Right lobe of liver (tissue), 6 donors: ENCODE measurements around the gene ASH1L. TPM values are rescaled to one million over a fixed set of nuclear protein-coding genes. Genes with fewer than 3 reads are reported as not detected.

Experiments used
- ATAC-seq, 4 donors: fragments of 200-7000 bp; cut with Tn5 transposase; one replicate each; pipeline ENCODE4 v1.9.1; 2020; ENCODE audit warnings: mild to moderate bottlenecking in 4 of 4, moderate library complexity in 4 of 4
- DNase-seq, 3 donors: peaks; one replicate each; pipeline ENCODE4 v3.0.0-alpha.2; 2020
- H3K27ac ChIP-seq, 3 donors: fragments of 200-600 bp; one replicate each; pipeline ENCODE4 v1.8.0; 2022
- H3K27me3 ChIP-seq, 2 donors: fragments of 200-600 bp; one replicate each; pipeline ENCODE4 v1.8.0; 2022
- H3K36me3 ChIP-seq, 4 donors: fragments of 200-600 bp; sonication (generic) in 1 of 4; one replicate each; pipeline versions ENCODE4 v1.5.1 to v1.8.0; 2017 to 2022; ENCODE audit warnings: control low read depth in 1 of 4
- H3K4me1 ChIP-seq, 4 donors: fragments of 200-600 bp; sonication (generic) in 1 of 4; one replicate each; pipeline versions ENCODE4 v1.5.1 to v1.8.0; 2017 to 2022; ENCODE audit warnings: control low read depth in 1 of 4
- H3K4me3 ChIP-seq, 3 donors: fragments of 200-600 bp; one replicate each; pipeline ENCODE4 v1.8.0; 2022
- H3K9me3 ChIP-seq, 4 donors: fragments of 200-600 bp; sonication (generic) in 1 of 4; one replicate each; pipeline versions ENCODE4 v1.5.1 to v1.8.0; 2017 to 2022; ENCODE audit warnings: control low read depth in 1 of 4
- POLR2A ChIP-seq: fragments of 450-650 bp; IDR thresholded peaks from one replicate; pipeline ENCODE4 v1.6.1; 2017; ENCODE audit warnings: antibody characterized with exemption, mild to moderate bottlenecking
- WGBS: methylation state at CpG from one replicate; pipeline ENCODE4 v1.1.6; 2018; ENCODE audit warnings: low coverage, low lambda C conversion rate; ENCODE audit not compliant: insufficient coverage; ENCODE audit errors: missing lambda C conversion rate; 5-methylcytosine and 5-hydroxymethylcytosine counted together
- intact Hi-C, 2 donors: fragments of 100-400 bp; cut with DNase I; formaldehyde crosslinking; loops; one replicate each; pipeline versions ENCODE4 v1.11.2 to v1.14.1; 2022
- total RNA-seq, 6 experiments: library from RNA; depleted of rRNA in 2 of 6; stranded (reverse); fragments of >200 nt in 2 of 6; fragmentation: NEBNext Ultra II Directional in 3 of 6; extraction: Animal tissue kit (Norgen Biotek cat#: 25700) in 3 of 6; gene quantifications; one replicate each; pipeline versions ENCODE4 v1.1.0 to v1.2.4, GENCODE V29; 2016 to 2023
- TF ChIP-seq, protein P1 (sequence below), 4 donors: fragments of 200-600 bp in 3 of 4; fragments of 450-650 bp in 1 of 4; IDR thresholded peaks; one replicate each; pipeline versions ENCODE4 v1.5.1 to v1.8.0; 2016 to 2022; ENCODE audit warnings: antibody characterized with exemption in 4 of 4, mild to moderate bottlenecking in 2 of 4
- donor health status: DM: no; HTN: yes; CAD: no.
- donor health status: DM: no; HTN: no; CAD: no.
- donor health status: DM: no; HTN: no; CAD: no.
- donor health status: DM: no; HTN: yes; CAD: no.
- donor health status: DM: no; HTN: yes; CAD: no.

The ASH1L gene
- total RNA-seq, 6 experiments from 2014 or later, result 13.9 to 24.3 (median 17.6) TPM

DNA sequence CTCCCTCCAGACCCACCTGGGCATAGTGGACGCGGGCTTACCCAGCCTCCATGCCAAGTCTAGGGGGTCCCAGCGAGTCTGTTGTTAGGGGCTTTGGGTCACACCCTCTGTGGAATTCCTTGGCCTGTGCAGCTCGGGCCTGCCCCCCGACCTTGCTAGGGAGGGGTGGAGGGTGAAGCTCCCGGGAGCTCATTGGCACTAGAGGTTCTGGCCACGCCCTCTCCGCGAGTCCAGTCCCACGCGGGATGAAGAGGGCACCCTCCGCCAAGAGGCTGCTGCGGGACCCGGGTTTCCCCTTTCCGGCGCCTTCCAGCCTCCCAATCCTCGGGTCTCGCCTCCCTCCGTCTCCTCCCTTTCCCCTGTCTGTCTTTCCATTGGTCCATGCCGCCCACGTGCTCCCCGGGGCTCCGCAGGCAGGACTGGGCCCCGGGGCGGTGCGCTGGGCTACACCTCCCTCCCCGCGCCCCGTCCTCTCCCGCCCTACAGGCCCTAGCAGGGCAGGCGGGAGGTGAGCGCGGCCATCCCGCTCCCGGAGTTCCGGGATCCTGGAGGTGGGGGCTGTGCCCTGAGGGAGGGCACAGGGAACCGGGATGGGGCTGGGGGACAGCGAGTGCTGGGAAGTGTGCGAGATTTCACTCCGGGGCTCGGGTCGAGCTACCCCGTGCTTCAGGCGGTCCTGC is 238.4 kb downstream of the ASH1L start:
- 1% methylated on average over 17 of the region's 44 CpGs for WGBS
- H3K36me3 ChIP-seq, result peaks cover 0 to 5% (median 0%) of the 10 kb centered on the region in 4 donors
- H3K9me3 ChIP-seq, result no peaks in the 10 kb centered on the region
- H3K27me3 ChIP-seq, result no peaks in the 10 kb centered on the region
- ATAC-seq (peak; percentile 84 to 93 (median 88)), DNase-seq (peak; percentile 98 to 99 (median 98))
- peak overlapping the region; percentile 73 to 93 (median 87) for H3K4me3 ChIP-seq
- TF ChIP-seq, protein P1, sequence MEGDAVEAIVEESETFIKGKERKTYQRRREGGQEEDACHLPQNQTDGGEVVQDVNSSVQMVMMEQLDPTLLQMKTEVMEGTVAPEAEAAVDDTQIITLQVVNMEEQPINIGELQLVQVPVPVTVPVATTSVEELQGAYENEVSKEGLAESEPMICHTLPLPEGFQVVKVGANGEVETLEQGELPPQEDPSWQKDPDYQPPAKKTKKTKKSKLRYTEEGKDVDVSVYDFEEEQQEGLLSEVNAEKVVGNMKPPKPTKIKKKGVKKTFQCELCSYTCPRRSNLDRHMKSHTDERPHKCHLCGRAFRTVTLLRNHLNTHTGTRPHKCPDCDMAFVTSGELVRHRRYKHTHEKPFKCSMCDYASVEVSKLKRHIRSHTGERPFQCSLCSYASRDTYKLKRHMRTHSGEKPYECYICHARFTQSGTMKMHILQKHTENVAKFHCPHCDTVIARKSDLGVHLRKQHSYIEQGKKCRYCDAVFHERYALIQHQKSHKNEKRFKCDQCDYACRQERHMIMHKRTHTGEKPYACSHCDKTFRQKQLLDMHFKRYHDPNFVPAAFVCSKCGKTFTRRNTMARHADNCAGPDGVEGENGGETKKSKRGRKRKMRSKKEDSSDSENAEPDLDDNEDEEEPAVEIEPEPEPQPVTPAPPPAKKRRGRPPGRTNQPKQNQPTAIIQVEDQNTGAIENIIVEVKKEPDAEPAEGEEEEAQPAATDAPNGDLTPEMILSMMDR (IDR thresholded peaks at IDR 0.05), result no peak
- TF ChIP-seq POLR2A, result peak; percentile 66
- peaks cover 0 to 14% (median 1%) of the 10 kb centered on the region in 4 donors for H3K4me1 ChIP-seq
- intact Hi-C loops, result loop anchor here (5.0 kb wide), 1 partner anchor 47 kb away; the partner anchor contains the start of gene HCN3 (in 2 of the 2)
- peak overlapping the region; percentile 79 to 94 (median 84) for H3K27ac ChIP-seq

DNA sequence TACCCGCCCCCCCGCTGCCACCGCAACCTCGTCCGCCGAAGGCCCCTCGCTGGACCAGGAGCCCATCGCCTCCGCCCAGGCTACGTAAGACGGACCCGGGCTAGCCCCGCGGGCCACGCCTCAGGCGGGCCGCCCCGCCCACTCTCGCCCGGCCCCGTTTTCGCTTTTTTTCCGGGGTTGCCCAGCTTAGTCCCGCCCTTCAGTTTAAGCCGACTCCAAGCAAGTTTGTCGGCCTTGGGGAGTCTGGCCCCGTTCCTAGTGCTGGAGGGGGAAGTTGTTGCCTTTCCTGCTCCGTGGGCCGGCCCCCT is 238.9 kb downstream of the ASH1L start:
- ATAC-seq (peak; percentile 67 to 78 (median 72)), DNase-seq (peak; percentile 90 to 93 (median 92))
- Histone ChIP-seq H3K9me3 (no peaks in the 10 kb centered on the region), H3K36me3 (peaks cover 0 to 10% (median 0%) of the 10 kb centered on the region in 4 donors), H3K27me3 (no peaks in the 10 kb centered on the region), H3K27ac (peak overlapping the region; percentile 79 to 94 (median 84)), H3K4me1 (peaks cover 0 to 14% (median 1%) of the 10 kb centered on the region in 4 donors), H3K4me3 (peak overlapping the region; percentile 73 to 93 (median 87))
- TF ChIP-seq POLR2A, result no peak
- TF ChIP-seq, protein P1 (IDR thresholded peaks at IDR 0.05), result no peak
- intact Hi-C loops, result loop anchor here (5.0 kb wide), 1 partner anchor 46 kb away; the partner anchor contains the start of gene HCN3 (in 2 of the 2)
- WGBS, result 0% methylated on average over 7 of the region's 29 CpGs

DNA sequence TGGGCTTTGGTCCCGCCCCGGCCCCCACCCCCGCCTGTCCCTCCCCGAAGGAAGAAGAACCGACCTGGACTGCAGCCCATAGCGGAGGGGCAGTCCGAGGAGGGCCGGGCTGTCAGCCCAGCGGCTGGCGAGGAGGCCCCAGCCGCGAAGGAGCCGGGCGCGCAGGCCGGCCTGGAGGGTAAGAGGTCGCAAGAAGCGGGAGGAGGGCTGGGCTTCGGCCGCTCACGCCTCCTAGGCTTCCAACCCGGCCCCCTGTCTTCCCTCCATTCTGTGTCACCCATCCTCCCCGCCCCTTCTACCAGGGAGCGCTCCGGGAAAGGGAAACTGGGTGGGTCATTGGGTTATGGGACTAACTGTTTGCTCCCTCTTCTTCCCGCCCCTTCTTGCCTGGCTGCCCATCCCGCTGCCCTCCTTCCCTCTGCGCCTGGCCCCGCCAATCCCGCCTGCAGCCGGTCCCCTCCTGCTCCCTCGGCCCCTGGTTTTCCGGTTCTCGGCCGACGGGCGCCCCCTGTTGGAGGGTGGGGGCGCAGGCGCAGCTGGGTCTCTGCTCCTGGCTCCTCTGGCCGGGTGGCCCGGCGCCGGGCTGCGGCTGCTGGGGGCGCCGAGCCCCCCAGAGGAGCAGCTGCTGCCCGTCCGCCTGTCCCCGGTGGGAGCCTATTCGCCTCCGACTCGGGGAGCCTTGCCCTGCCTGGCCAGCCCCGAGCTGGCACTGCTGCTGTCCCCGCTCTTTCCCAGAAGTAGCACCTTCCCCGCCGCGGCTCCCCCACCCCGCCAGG is 239.5 kb downstream of the ASH1L start:
- TF ChIP-seq POLR2A, result no peak
- TF ChIP-seq, protein P1 (IDR thresholded peaks at IDR 0.05), result peak; percentile 95 to 99 (median 98)
- peaks cover 0 to 14% (median 1%) of the 10 kb centered on the region in 4 donors for H3K4me1 ChIP-seq
- WGBS, result 0% methylated on average over 13 of the region's 58 CpGs
- intact Hi-C loops, result loop anchor here (5.0 kb wide), 1 partner anchor 46 kb away; the partner anchor contains the start of gene HCN3 (in 2 of the 2)
- no peaks in the 10 kb centered on the region for H3K27me3 ChIP-seq
- H3K36me3 ChIP-seq, result peaks cover 0 to 14% (median 0%) of the 10 kb centered on the region in 4 donors
- ATAC-seq (peak; percentile 57 to 68 (median 61)), DNase-seq (peak; percentile 88 to 90 (median 90))
- no peaks in the 10 kb centered on the region for H3K9me3 ChIP-seq
- peak overlapping the region; percentile 73 to 93 (median 87) for H3K4me3 ChIP-seq
- H3K27ac ChIP-seq, result peak overlapping the region; percentile 79 to 94 (median 84)

DNA sequence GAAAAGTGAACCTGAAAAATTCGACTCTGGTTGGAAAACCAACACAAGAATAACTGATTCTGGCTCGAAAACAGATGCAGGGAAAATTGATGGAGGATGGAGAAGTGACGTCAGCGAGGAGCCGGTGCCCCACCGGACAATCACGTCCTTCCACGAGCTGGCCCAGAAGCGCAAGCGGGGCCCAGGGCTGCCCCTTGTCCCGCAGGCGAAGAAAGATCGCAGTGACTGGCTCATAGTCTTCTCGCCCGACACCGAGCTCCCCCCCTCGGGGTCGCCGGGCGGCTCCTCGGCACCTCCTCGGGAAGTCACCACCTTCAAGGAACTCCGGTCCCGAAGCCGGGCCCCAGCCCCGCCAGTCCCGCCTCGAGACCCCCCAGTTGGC is 240.0 kb downstream of the ASH1L start:
- H3K9me3 ChIP-seq, result no peaks in the 10 kb centered on the region
- H3K36me3 ChIP-seq, result peaks cover 0 to 20% (median 0%) of the 10 kb centered on the region in 4 donors
- peak overlapping the region; percentile 73 to 93 (median 87) for H3K4me3 ChIP-seq
- intact Hi-C loops, result loop anchor here (5.0 kb wide), 1 partner anchor 45 kb away; the partner anchor contains the start of gene HCN3 (in 2 of the 2)
- TF ChIP-seq, protein P1 (IDR thresholded peaks at IDR 0.05), result no peak
- TF ChIP-seq POLR2A, result no peak
- DNase-seq (peak in 2 of 3 donors; percentile 45 to 62), ATAC-seq (no peak)
- WGBS, result 2% methylated on average over 8 of the region's 28 CpGs
- peak overlapping the region; percentile 79 to 94 (median 84) for H3K27ac ChIP-seq
- H3K4me1 ChIP-seq, result peaks cover 0 to 14% (median 1%) of the 10 kb centered on the region in 4 donors
- H3K27me3 ChIP-seq, result no peaks in the 10 kb centered on the region
